HEK293T (cell line): ENCODE data around the gene SSUH2.

Source experiments
- BHLHE40 ChIP-seq: fragments of 450-650 bp; IDR thresholded peaks from 2 replicates; pipeline ENCODE4 v1.6.1; 2016; ENCODE audit warnings: mild to moderate bottlenecking, moderate library complexity, borderline replicate concordance
- ELF4 ChIP-seq: fragments of 450-650 bp; IDR thresholded peaks from 2 replicates; pipeline ENCODE4 v1.6.1; 2017; ENCODE audit warnings: antibody characterized with exemption
- FOXM1 ChIP-seq: fragments of 450-650 bp; IDR thresholded peaks from 2 replicates; pipeline ENCODE4 v1.6.1; 2017; ENCODE audit warnings: mild to moderate bottlenecking, borderline replicate concordance
- HDGF ChIP-seq: fragments of 450-650 bp; IDR thresholded peaks from 2 replicates; pipeline ENCODE4 v1.6.1; 2017; ENCODE audit warnings: antibody characterized with exemption, borderline replicate concordance
- SP1 ChIP-seq: fragments of 450-650 bp; IDR thresholded peaks from 2 replicates; pipeline ENCODE4 v1.6.1; 2017
- SUZ12 ChIP-seq: fragments of 450-650 bp; IDR thresholded peaks from 2 replicates; pipeline ENCODE4 v1.6.1; 2016; ENCODE audit warnings: mild to moderate bottlenecking
- TARDBP ChIP-seq: fragments of 450-650 bp; IDR thresholded peaks from 2 replicates; pipeline ENCODE4 v1.6.1; 2016

- TF ChIP-seq FOXM1 (no peak), TARDBP (no peak), SUZ12 (no peak), SP1 (no peak), ELF4 (no peak), BHLHE40 (no peak), HDGF (no peak)
Observed at GRCh38 chr3:8622873-8623691, 21.5 kb downstream of the SSUH2 start.
